RWPE1 (cell line): Measurements from ENCODE around the gene KRT13.

Source experiments
- CTCF ChIA-PET: fragments of 350-600 bp; sonication (Branson Sonifier 250); formaldehyde crosslinking; extraction: SDS; loops from one replicate; lab custom pipeline; 2021; lab: Yijun Ruan, JAX
- POLR2A ChIA-PET: fragments of 400-600 bp; formaldehyde crosslinking; extraction: SDS; loops from one replicate; lab custom pipeline; 2020; ENCODE audit warnings: antibody characterized with exemption; ENCODE audit not compliant: low non-redundant PET; lab: Yijun Ruan, JAX
- DNase-seq: peaks from one replicate; pipeline ENCODE4 v3.0.0; 2012; ENCODE audit warnings: low spot score
- H3K27ac ChIP-seq: fragments of 450-650 bp; 2 replicates; pipeline ENCODE4 v1.5.1; 2017
- CTCF ChIP-seq: fragments of 450-650 bp; conservative IDR thresholded peaks from 2 replicates; pipeline ENCODE4 v1.5.1; 2017; ENCODE audit warnings: low read depth, mild to moderate bottlenecking

Gene KRT13

GRCh38 chr17:41462705-41463104, 42.7 kb downstream of the KRT13 start:
- DNase-seq = no peak
- no peak for TF ChIP-seq CTCF
- CTCF ChIA-PET = no interaction called here
- POLR2A ChIA-PET = no interaction called here
- H3K27ac ChIP-seq = no peak overlapping the region

- CTCF ChIA-PET = no interaction called here
- no peak for DNase-seq
- no peak overlapping the region for H3K27ac ChIP-seq
- TF ChIP-seq CTCF = no peak
- POLR2A ChIA-PET = no interaction called here
These were observed 47.7 kb downstream of the KRT13 start for GRCh38 chr17:41457676-41458075.

GRCh38 chr17:41456204-41456603, 49.2 kb downstream of the KRT13 start:
- DNase-seq = no peak
- no peak overlapping the region for H3K27ac ChIP-seq
- no peak for TF ChIP-seq CTCF
- CTCF ChIA-PET = no interaction called here
- POLR2A ChIA-PET = no interaction called here

GRCh38 chr17:41455236-41455635, 50.2 kb downstream of the KRT13 start:
- ChIA-PET CTCF (interaction anchor here (0.5 kb wide), 1 partner anchor 655 kb away, joined by 3 read pairs; no protein-coding TSS in a partner anchor), POLR2A (no interaction called here)
- H3K27ac ChIP-seq = no peak overlapping the region
- TF ChIP-seq CTCF = no peak
- no peak for DNase-seq

- no peak overlapping the region for H3K27ac ChIP-seq
- no peak for DNase-seq
- ChIA-PET CTCF (interaction anchor here (0.6 to 0.8 kb wide), 3 partner anchors 12 to 167 kb away, joined by 3 to 4 read pairs (median 3); partner anchors contain the start of gene KRT38), POLR2A (no interaction called here)
- no peak for TF ChIP-seq CTCF
These were observed 52.3 kb downstream of the KRT13 start for GRCh38 chr17:41453066-41453465.

- POLR2A ChIA-PET = no interaction called here
- no peak overlapping the region for H3K27ac ChIP-seq
- no peak for DNase-seq
- CTCF ChIA-PET = interaction anchor here (0.8 kb wide), 1 partner anchor 11 kb away, joined by 3 read pairs; the partner anchor contains the start of gene KRT38
- TF ChIP-seq CTCF = no peak
These were observed 53.1 kb downstream of the KRT13 start for GRCh38 chr17:41452281-41452680.
